GM12864 (cell line): Measurements from ENCODE around the gene ITGA2.

ENCODE experiments used
- DNase-seq: peaks from one replicate; pipeline ENCODE4 v3.0.0-alpha.2; 2011; ENCODE audit warnings: low read depth
- H3K4me3 ChIP-seq: 2 replicates; pipeline ENCODE4 v1.5.1; 2011; ENCODE audit warnings: mild to moderate bottlenecking, low read depth, low read length, control low read depth
- TF ChIP-seq, protein P1 (sequence below): IDR thresholded peaks from 2 replicates; pipeline ENCODE4 v1.5.1; 2011; ENCODE audit warnings: low read depth, mild to moderate bottlenecking, moderate library complexity, low read length, control low read depth, inconsistent platforms; ENCODE audit errors: missing control alignments

The ITGA2 gene

DNA sequence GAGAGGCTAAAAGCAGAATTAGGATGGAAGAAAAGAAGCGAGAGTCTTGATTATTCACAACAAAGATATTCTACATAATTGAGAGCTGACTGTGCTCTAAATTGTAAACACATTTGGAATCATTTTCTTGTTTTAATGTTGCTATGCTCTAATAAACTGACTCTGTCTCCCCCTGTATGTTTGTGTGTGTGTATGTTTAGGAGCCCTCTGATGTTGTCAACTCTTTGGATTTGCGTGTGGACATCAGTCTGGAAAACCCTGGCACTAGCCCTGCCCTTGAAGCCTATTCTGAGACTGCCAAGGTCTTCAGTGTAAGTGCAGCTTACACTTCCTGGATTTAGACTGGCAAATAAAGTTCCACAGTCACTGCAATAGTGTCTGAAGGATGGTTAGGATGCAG is 82.6 kb downstream of the ITGA2 start:
- DNase-seq: no peak
- TF ChIP-seq, protein P1, sequence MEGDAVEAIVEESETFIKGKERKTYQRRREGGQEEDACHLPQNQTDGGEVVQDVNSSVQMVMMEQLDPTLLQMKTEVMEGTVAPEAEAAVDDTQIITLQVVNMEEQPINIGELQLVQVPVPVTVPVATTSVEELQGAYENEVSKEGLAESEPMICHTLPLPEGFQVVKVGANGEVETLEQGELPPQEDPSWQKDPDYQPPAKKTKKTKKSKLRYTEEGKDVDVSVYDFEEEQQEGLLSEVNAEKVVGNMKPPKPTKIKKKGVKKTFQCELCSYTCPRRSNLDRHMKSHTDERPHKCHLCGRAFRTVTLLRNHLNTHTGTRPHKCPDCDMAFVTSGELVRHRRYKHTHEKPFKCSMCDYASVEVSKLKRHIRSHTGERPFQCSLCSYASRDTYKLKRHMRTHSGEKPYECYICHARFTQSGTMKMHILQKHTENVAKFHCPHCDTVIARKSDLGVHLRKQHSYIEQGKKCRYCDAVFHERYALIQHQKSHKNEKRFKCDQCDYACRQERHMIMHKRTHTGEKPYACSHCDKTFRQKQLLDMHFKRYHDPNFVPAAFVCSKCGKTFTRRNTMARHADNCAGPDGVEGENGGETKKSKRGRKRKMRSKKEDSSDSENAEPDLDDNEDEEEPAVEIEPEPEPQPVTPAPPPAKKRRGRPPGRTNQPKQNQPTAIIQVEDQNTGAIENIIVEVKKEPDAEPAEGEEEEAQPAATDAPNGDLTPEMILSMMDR: no peak
- no peak overlapping the region for H3K4me3 ChIP-seq

DNA sequence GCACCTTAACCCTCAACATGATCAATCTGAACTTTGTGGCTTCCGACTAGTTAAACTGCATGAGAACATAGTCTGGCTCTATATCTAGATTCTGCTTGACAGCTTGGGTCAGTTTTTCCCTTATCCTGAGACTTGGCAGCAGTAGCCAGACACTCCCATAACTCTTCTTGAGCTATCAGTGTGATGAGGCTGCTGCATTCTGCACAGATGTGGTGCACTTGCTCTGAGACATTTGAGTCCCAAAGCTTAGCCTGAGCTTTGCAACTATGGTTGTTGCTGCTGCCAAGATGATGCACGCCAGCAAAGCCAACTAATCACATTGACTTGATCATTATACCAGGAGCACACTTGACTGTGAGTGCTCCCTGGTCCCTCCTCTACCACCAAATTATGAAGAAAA is 84.2 kb downstream of the ITGA2 start:
- H3K4me3 ChIP-seq: no peak overlapping the region
- TF ChIP-seq, protein P1: no peak
- no peak for DNase-seq

DNA sequence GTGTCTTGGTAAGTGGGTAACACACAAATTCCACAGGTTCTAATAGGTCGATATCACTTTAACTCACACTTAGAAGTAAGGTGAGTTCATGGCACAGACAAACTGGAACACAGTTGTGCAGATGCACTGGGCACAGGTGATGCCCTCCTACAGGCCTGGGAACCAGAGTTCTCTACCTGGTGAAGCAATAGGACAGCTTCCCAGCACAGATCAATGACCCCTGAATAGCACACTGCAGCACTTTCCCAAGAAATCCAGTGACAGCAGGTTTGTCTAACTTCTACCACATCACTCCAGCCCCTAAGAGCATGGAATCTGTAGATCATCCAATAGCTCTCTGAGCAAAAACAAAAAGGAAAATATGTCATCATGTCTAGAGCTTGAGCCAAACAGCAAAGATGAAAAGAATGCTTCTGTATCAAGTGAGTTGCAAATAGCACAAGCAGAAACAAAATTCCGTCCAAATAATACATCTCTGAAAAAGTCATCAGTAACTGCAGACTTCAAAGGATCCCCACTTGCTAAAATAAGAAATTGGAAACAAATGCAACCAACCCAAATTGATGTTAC is 86.9 kb downstream of the ITGA2 start:
- H3K4me3 ChIP-seq: no peak overlapping the region
- TF ChIP-seq, protein P1: no peak
- no peak for DNase-seq

DNA sequence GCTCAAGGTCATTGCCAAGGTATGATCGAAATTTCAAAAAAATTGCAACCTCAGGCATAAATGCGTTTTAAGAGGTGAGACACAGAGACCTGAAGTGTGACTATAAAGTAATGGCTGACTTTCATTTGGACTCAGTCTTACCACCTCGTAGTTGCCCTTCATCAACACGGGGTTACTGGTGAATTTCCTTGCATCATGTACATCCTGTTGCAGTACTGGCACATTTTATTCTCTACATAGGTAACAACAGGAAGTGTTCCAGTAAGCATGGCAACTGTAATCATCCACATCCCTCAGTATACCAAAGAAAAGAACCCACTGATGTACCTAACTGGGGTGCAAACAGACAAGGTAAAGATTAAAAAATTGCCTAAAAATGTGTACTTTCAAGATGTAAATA is 91.1 kb downstream of the ITGA2 start:
- TF ChIP-seq, protein P1: no peak
- no peak overlapping the region for H3K4me3 ChIP-seq
- DNase-seq: no peak

DNA sequence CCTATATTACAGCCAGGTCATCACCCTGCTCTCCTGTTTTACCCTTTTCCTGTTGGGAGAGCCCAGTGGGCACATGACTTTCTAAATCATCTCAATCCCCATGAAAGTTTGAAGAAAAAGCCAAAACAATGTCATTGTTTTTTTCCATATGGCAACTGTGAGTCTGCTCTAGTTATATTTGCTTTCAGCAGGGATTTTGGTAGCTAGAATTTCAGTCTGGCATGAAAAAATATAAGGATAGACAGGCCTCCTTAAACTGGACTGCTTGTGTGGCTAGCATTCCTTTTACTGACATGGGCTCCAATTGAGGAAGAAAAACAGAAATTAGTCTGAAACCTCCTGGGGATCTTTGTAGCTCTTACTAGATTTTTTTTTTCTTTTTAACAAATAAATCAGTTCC is 94.8 kb downstream of the ITGA2 start:
- TF ChIP-seq, protein P1: no peak

DNA sequence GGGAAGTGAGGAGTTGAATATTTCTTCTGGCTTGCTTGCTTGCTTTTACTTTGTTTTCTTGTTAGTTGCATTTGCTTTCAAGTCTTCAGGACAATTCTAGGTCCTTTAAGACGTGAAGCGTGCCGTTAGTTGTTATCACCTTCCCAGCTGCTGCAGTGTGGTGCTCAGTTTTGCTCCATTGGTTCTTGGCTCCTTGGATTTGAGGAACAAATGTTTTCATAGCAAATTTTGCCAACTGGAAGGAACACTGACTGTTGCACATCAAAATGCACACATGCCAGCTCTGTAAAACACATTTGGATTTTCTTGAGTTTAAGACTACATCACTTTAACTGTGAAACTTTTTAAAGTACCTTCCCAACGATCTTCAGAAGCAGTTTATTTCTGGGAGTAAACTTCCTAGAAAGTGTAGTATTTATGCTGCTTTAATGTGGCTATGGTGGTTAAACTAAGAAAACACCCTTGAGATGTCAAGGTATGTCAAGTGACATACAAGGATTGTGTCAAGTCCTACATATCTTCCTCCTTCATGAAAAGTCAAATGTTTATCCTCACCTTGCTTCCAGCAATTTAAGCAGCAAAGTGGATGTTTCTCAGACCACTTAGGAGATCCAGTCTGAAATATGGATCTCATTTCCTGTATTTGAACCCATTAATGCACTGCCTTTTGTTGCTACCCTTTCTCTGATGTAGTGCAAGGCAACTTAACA is 95.5 kb downstream of the ITGA2 start:
- no peak overlapping the region for H3K4me3 ChIP-seq
- no peak for DNase-seq

More for the DNA sequence above, 94.8 kb downstream of the ITGA2 start:
- H3K4me3 ChIP-seq: no peak overlapping the region
- no peak for DNase-seq

DNA sequence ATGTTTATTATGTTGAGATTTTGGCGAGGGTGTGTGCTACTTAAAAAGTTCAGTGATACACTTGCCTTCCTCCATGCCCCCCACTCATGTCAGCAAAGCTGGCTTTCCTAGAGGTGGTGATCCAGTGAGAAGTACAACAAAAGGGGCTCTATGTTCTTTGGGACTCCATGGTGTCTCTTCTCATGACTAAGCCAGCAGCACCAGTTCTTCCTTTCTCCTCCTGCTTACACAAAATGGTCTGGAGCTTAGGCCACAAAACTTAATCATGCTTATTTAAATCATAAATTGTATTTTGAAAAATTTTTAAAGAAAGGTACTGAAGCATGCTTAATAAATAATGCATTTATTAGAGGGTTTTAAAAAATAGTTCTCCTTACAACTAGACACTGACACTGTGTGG is 98.0 kb downstream of the ITGA2 start:
- TF ChIP-seq, protein P1: no peak
- no peak for DNase-seq
- H3K4me3 ChIP-seq: no peak overlapping the region

More for the DNA sequence above, 95.5 kb downstream of the ITGA2 start:
- TF ChIP-seq, protein P1: no peak
